ENCODE results near the gene NAA60.

- TF ChIP-seq POLR2A (IDR thresholded peaks at IDR 0.05) (no peak), CTCF (IDR thresholded peaks at IDR 0.05) (no peak)
Measured at GRCh38 chr16:3488801-3489200, 45.3 kb downstream of the NAA60 start.
